HepG2 (cell line): ENCODE data around the gene TGM1. TPM values are rescaled to one million over a fixed set of nuclear protein-coding genes. Genes with fewer than 3 reads are reported as not detected.

Experiments
- ATAD3A ChIP-seq: sonication (generic); formaldehyde crosslinking; IDR thresholded peaks from 2 replicates; pipeline ENCODE4 v1.4.0; 2020; ENCODE audit warnings: missing genetic modification reagents
- DNMT1 ChIP-seq: sonication (generic); formaldehyde crosslinking; IDR thresholded peaks from 2 replicates; pipeline ENCODE4 v1.5.1; 2020; ENCODE audit warnings: mild to moderate bottlenecking, missing genetic modification reagents
- GATAD2A ChIP-seq: IDR thresholded peaks from 2 replicates; pipeline ENCODE4 v1.6.1; 2016
- JUND ChIP-seq: sonication (generic); formaldehyde crosslinking; IDR thresholded peaks from 2 replicates; pipeline ENCODE4 v1.8.0; 2022; ENCODE audit warnings: mild to moderate bottlenecking, missing genetic modification reagents
- POLR2G ChIP-seq: fragments of 200-400 bp; formaldehyde crosslinking; IDR thresholded peaks from 2 replicates; pipeline ENCODE4 v1.6.1; 2018; ENCODE audit warnings: mild to moderate bottlenecking, low read depth, low read length, moderate library complexity
- PRMT3 ChIP-seq: sonication (generic); formaldehyde crosslinking; IDR thresholded peaks from 2 replicates; pipeline ENCODE4 v1.8.1; 2022; ENCODE audit warnings: low read depth, mild to moderate bottlenecking, moderate library complexity, missing genetic modification reagents, borderline replicate concordance
- RELA ChIP-seq: sonication (generic); formaldehyde crosslinking; IDR thresholded peaks from 2 replicates; pipeline ENCODE4 v1.4.0; 2020; ENCODE audit warnings: missing genetic modification reagents
- SRY ChIP-seq: sonication (generic); formaldehyde crosslinking; IDR thresholded peaks from 2 replicates; pipeline ENCODE4 v1.8.0; 2022; ENCODE audit warnings: mild to moderate bottlenecking, missing genetic modification reagents
- THYN1 ChIP-seq: sonication (generic); formaldehyde crosslinking; IDR thresholded peaks from 2 replicates; pipeline ENCODE4 v1.8.1; 2023; ENCODE audit warnings: low read depth, mild to moderate bottlenecking, moderate library complexity, missing genetic modification reagents, borderline replicate concordance
- ZEB1 ChIP-seq: IDR thresholded peaks from 2 replicates; pipeline ENCODE4 v1.6.1; 2012; ENCODE audit warnings: mild to moderate bottlenecking, low read depth, inconsistent platforms; ENCODE audit not compliant: insufficient replicate concordance
- ZMYM2 ChIP-seq: sonication (generic); formaldehyde crosslinking; IDR thresholded peaks from 2 replicates; pipeline ENCODE4 v1.8.0; 2022; ENCODE audit warnings: mild to moderate bottlenecking, missing genetic modification reagents
- ZNF263 ChIP-seq: sonication (generic); formaldehyde crosslinking; IDR thresholded peaks from 2 replicates; pipeline ENCODE4 v1.4.0; 2020; ENCODE audit warnings: missing genetic modification reagents
- ZNF329 ChIP-seq: sonication (generic); formaldehyde crosslinking; IDR thresholded peaks from 2 replicates; pipeline ENCODE4 v1.9.0; 2021; ENCODE audit warnings: low read depth, mild to moderate bottlenecking, missing genetic modification reagents
- polyA plus RNA-seq, 8 experiments: library from polyadenylated mRNA; depleted of rRNA in 3 of 8; stranded (reverse) in 7 of 8; unstranded in 1 of 8; fragments of >200 nt; fragmentation: Illumina TruSeq in 4 of 8; extraction: Trizol in 4 of 8; gene quantifications; 2 replicates each; pipeline versions ENCODE4 v1.2.1 to v1.2.3, GENCODE V29; 2011 to 2016; ENCODE audit warnings: low read depth in 4 of 8, missing spikeins in 1 of 8, mixed read lengths in 1 of 8; ENCODE audit not compliant: insufficient read depth in 1 of 8
- total RNA-seq, 5 experiments: library from RNA; depleted of rRNA; stranded (reverse); fragments of >200 nt; fragmentation: Illumina TruSeq; extraction: Trizol; gene quantifications; 2 replicates each; pipeline ENCODE4 v1.2.3, GENCODE V29; 2016; ENCODE audit warnings: low read depth in 1 of 5
- TF ChIP-seq, protein P1 (sequence below), 2 experiments: fragments of 450-650 bp in 1 of 2; sonication (generic) in 1 of 2; formaldehyde crosslinking in 1 of 2; IDR thresholded peaks; 2 replicates each; pipeline versions ENCODE4 v1.6.1 to v1.8.0; 2016 to 2022; ENCODE audit warnings: antibody characterized with exemption in 1 of 2, mild to moderate bottlenecking in 1 of 2, missing genetic modification reagents in 1 of 2
- TF ChIP-seq, protein P2 (sequence below): sonication (generic); formaldehyde crosslinking; IDR thresholded peaks from 2 replicates; pipeline ENCODE4 v1.8.1; 2022; ENCODE audit warnings: low read depth, mild to moderate bottlenecking, missing genetic modification reagents
- TF ChIP-seq, protein P3 (sequence below): sonication (generic); formaldehyde crosslinking; IDR thresholded peaks from 2 replicates; pipeline ENCODE4 v1.5.0; 2020; ENCODE audit warnings: missing genetic modification reagents, mild to moderate bottlenecking, borderline replicate concordance

TGM1 gene
- total and polyA plus RNA-seq, 2 of the 13 experiments (the other 11 are each of a cell fraction or from before 2014, with no cell fraction given): 3.2 to 10.6 TPM

DNA sequence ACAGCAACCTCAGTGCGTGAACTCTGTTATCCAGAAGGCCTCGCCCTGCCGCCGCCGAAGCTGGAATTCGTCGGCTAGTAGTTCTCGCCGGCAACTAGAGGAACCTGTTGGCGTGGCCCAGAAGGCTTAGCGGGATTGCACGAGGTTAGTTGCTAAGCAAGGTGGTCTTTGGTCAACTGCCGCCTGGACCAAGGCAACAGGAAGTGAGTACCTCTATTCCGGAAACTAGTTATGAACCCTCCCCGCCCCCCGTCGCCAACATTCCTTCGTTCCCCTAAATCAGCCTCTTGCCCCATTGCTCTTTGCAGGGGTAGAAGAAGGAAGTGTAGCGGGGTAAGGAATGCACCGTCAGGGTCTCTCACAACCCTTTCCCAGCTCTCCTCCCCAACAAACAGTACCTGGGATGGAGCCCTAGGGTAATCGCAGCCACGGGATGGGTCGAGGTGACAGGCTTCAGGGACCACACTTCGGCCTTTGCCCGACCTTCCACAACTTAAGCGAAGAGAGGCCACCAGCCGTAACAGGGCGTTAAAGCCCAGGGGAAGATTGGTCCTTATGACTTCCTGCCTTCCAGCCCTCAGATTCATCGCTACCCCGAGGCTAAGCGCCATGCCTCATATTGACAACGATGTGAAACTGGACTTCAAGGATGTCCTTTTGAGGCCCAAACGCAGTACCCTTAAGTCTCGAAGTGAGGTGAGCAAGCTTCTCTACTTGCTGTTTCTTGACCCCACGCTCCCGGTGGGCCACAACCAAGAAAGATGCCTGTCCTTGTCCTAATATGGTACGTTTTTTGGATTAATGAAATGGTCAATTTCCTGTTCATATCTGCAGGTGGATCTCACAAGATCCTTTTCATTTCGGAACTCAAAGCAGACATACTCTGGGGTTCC is 30.1 kb downstream of the TGM1 start, which contains the start of gene GMPR2 (continued):
- TF ChIP-seq, protein P1, sequence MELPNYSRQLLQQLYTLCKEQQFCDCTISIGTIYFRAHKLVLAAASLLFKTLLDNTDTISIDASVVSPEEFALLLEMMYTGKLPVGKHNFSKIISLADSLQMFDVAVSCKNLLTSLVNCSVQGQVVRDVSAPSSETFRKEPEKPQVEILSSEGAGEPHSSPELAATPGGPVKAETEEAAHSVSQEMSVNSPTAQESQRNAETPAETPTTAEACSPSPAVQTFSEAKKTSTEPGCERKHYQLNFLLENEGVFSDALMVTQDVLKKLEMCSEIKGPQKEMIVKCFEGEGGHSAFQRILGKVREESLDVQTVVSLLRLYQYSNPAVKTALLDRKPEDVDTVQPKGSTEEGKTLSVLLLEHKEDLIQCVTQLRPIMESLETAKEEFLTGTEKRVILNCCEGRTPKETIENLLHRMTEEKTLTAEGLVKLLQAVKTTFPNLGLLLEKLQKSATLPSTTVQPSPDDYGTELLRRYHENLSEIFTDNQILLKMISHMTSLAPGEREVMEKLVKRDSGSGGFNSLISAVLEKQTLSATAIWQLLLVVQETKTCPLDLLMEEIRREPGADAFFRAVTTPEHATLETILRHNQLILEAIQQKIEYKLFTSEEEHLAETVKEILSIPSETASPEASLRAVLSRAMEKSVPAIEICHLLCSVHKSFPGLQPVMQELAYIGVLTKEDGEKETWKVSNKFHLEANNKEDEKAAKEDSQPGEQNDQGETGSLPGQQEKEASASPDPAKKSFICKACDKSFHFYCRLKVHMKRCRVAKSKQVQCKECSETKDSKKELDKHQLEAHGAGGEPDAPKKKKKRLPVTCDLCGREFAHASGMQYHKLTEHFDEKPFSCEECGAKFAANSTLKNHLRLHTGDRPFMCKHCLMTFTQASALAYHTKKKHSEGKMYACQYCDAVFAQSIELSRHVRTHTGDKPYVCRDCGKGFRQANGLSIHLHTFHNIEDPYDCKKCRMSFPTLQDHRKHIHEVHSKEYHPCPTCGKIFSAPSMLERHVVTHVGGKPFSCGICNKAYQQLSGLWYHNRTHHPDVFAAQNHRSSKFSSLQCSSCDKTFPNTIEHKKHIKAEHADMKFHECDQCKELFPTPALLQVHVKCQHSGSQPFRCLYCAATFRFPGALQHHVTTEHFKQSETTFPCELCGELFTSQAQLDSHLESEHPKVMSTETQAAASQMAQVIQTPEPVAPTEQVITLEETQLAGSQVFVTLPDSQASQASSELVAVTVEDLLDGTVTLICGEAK (IDR thresholded peaks at IDR 0.05): peak; percentile 60
- TF ChIP-seq, protein P1 (CRISPR knock-in tag; IDR thresholded peaks at IDR 0.05): no peak; the same call in none of the 2 replicates
- TF ChIP-seq THYN1 (0 out of 2 replicates have a peak, but pooled peaks have one; percentile 51), DNMT1 (CRISPR knock-in tag) (peak; percentile 10), ATAD3A (CRISPR knock-in tag) (peak; percentile 90; the same call in 1 of the 2 replicates), ZNF329 (CRISPR knock-in tag) (peak; percentile 74), RELA (CRISPR knock-in tag) (peak; percentile 24), POLR2G (peak; percentile 96), ZMYM2 (CRISPR knock-in tag) (no peak), SRY (CRISPR knock-in tag) (no peak; the same call in 1 of the 2 replicates), ZEB1 (no peak), JUND (CRISPR knock-in tag) (no peak), ZNF263 (CRISPR knock-in tag) (no peak; the same call in none of the 2 replicates), PRMT3 (CRISPR knock-in tag) (no peak), GATAD2A (peak; percentile 73)
- TF ChIP-seq, protein P2, sequence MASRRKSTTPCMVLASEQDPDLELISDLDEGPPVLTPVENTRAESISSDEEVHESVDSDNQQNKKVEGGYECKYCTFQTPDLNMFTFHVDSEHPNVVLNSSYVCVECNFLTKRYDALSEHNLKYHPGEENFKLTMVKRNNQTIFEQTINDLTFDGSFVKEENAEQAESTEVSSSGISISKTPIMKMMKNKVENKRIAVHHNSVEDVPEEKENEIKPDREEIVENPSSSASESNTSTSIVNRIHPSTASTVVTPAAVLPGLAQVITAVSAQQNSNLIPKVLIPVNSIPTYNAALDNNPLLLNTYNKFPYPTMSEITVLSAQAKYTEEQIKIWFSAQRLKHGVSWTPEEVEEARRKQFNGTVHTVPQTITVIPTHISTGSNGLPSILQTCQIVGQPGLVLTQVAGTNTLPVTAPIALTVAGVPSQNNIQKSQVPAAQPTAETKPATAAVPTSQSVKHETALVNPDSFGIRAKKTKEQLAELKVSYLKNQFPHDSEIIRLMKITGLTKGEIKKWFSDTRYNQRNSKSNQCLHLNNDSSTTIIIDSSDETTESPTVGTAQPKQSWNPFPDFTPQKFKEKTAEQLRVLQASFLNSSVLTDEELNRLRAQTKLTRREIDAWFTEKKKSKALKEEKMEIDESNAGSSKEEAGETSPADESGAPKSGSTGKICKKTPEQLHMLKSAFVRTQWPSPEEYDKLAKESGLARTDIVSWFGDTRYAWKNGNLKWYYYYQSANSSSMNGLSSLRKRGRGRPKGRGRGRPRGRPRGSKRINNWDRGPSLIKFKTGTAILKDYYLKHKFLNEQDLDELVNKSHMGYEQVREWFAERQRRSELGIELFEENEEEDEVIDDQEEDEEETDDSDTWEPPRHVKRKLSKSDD: no peak
- TF ChIP-seq, protein P3, sequence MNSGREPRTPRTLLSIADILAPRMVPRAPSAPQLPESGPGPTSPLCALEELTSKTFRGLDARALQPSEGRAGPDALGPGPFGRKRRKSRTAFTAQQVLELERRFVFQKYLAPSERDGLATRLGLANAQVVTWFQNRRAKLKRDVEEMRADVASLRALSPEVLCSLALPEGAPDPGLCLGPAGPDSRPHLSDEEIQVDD (CRISPR knock-in tag): peak; percentile 37; the same call in 1 of the 2 replicates
